ENCODE data around the gene ERF. TPM values are rescaled to one million over a fixed set of nuclear protein-coding genes. Genes with fewer than 3 reads are reported as not detected.

ERF gene
- polyA plus RNA-seq, 1 donor from 2014 or later: 3.8 TPM

DNA sequence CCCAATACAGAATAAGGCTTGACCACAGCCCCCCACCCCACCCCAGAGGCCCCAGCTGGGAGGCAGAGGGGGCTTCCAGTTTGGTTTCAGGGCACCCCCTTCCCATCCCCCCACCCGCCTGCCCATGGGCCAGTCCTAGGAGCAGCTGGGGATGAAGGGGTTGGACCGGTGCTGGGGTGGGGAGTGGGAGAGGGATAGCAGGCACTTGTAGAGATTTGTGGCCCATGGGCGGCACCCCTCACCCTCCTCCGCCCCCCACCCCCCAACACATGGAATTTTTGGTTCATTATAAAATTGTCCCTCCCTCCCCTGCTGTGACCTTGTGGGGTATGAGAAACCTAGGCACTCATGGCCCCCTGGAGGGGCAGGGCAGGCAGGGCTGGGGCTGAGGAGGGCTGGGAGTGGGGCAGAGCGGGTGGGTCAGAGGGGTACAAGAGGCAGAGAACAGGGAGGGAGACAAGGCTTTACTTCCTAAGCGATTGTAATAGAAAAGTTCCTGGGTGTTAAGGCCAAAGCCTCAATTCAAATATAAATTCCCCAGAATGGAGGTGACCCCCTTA, 7.2 kb downstream of the ERF start:
- H3F3A ChIP-seq (ENCODE audit: insufficient read depth, low read length, poor library complexity, severe bottlenecking): no peaks in the 10 kb centered on the region
- no peak overlapping the region for H3K4me2 ChIP-seq (ENCODE audit: low read length)
- no peaks in the 10 kb centered on the region for H3K27me3 ChIP-seq (ENCODE audit: insufficient read depth, low read depth, low read length)
- TF ChIP-seq SMC3 (conservative IDR thresholded peaks at IDR 0.05; ENCODE audit: poor library complexity) (no peak), MXI1 (conservative IDR thresholded peaks at IDR 0.05; ENCODE audit: poor library complexity, severe bottlenecking) (no peak), RAD21 (conservative IDR thresholded peaks at IDR 0.05) (no peak), EZH2 (IDR thresholded peaks at IDR 0.05; ENCODE audit: borderline replicate concordance, insufficient read depth, low read length, poor library complexity, severe bottlenecking) (no peak), TAF1 (IDR thresholded peaks at IDR 0.05; ENCODE audit: low read depth) (no peak), POLR2AphosphoS5 (IDR thresholded peaks at IDR 0.05) (no peak)
- TF ChIP-seq, protein P1, sequence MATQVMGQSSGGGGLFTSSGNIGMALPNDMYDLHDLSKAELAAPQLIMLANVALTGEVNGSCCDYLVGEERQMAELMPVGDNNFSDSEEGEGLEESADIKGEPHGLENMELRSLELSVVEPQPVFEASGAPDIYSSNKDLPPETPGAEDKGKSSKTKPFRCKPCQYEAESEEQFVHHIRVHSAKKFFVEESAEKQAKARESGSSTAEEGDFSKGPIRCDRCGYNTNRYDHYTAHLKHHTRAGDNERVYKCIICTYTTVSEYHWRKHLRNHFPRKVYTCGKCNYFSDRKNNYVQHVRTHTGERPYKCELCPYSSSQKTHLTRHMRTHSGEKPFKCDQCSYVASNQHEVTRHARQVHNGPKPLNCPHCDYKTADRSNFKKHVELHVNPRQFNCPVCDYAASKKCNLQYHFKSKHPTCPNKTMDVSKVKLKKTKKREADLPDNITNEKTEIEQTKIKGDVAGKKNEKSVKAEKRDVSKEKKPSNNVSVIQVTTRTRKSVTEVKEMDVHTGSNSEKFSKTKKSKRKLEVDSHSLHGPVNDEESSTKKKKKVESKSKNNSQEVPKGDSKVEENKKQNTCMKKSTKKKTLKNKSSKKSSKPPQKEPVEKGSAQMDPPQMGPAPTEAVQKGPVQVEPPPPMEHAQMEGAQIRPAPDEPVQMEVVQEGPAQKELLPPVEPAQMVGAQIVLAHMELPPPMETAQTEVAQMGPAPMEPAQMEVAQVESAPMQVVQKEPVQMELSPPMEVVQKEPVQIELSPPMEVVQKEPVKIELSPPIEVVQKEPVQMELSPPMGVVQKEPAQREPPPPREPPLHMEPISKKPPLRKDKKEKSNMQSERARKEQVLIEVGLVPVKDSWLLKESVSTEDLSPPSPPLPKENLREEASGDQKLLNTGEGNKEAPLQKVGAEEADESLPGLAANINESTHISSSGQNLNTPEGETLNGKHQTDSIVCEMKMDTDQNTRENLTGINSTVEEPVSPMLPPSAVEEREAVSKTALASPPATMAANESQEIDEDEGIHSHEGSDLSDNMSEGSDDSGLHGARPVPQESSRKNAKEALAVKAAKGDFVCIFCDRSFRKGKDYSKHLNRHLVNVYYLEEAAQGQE (IDR thresholded peaks at IDR 0.05; ENCODE audit: borderline replicate concordance): no peak
- peaks cover 11% of the 10 kb centered on the region for H3K79me2 ChIP-seq (replicated peaks; ENCODE audit: insufficient read depth, low read length)
- no peak overlapping the region for H3K27ac ChIP-seq (ENCODE audit: low read length)
- H3K9ac ChIP-seq (ENCODE audit: low read length): no peak overlapping the region
- H2AFZ ChIP-seq (ENCODE audit: low read depth, low read length): no peak overlapping the region
- no peak overlapping the region for H3K4me3 ChIP-seq (ENCODE audit: low read length)
- no peaks in the 10 kb centered on the region for H3K36me3 ChIP-seq (ENCODE audit: insufficient read depth, low read length)
- no peaks in the 10 kb centered on the region for H3K9me2 ChIP-seq (ENCODE audit: insufficient read depth, low read length)
- H4K20me1 ChIP-seq (ENCODE audit: insufficient read depth): no peaks in the 10 kb centered on the region
- no peaks in the 10 kb centered on the region for H3K9me3 ChIP-seq (ENCODE audit: low read length)

DNA sequence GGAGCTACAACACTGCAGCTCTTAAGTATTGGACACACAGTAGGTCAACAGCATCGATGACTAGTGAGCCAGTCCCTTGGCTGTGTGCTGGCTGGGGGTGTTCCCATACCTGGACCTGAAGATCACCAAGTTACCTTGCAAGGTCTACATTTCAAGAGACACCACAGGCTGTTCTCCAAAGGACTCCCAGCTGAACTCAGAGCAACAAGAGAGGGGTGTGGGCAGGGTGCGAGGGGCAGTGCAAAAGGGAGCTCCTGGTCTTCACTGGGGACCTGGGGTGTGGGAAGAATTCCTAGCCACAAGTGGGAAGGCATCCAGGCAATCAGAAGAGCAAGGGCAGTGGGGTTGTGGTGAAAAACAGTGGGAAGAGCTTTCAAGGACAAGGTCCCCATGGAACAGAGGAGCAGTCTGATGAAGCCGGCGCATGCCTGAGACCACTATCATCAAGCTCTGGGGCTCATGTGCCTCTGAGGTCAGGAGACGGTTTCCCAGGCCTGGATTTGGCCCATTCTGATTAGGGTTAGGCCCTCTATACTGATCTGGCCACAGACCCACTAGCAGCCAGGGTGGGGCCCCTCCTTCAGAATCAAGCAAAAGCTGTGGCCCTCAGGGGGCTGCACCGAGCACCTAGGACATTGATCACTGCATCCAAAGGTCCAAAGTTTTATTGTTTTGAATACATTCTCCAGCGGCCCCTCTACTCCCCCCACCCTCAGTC, 7.8 kb downstream of the ERF start:
- Histone ChIP-seq H3K27me3 (ENCODE audit: insufficient read depth, low read depth, low read length) (no peaks in the 10 kb centered on the region), H3K9me2 (ENCODE audit: insufficient read depth, low read length) (no peaks in the 10 kb centered on the region), H3K36me3 (ENCODE audit: insufficient read depth, low read length) (no peaks in the 10 kb centered on the region), H4K20me1 (ENCODE audit: insufficient read depth) (no peaks in the 10 kb centered on the region), H3K4me3 (ENCODE audit: low read length) (no peak overlapping the region), H3K4me2 (ENCODE audit: low read length) (no peak overlapping the region), H2AFZ (ENCODE audit: low read depth, low read length) (no peak overlapping the region), H3K27ac (ENCODE audit: low read length) (no peak overlapping the region), H3K9me3 (ENCODE audit: low read length) (no peaks in the 10 kb centered on the region), H3K9ac (ENCODE audit: low read length) (no peak overlapping the region), H3K79me2 (replicated peaks; ENCODE audit: insufficient read depth, low read length) (peaks cover 6% of the 10 kb centered on the region), H3F3A (ENCODE audit: insufficient read depth, low read length, poor library complexity, severe bottlenecking) (no peaks in the 10 kb centered on the region)
- TF ChIP-seq POLR2AphosphoS5 (IDR thresholded peaks at IDR 0.05) (no peak), RAD21 (conservative IDR thresholded peaks at IDR 0.05) (no peak), MXI1 (conservative IDR thresholded peaks at IDR 0.05; ENCODE audit: poor library complexity, severe bottlenecking) (no peak), SMC3 (conservative IDR thresholded peaks at IDR 0.05; ENCODE audit: poor library complexity) (no peak), TAF1 (IDR thresholded peaks at IDR 0.05; ENCODE audit: low read depth) (no peak), EP300 (conservative IDR thresholded peaks at IDR 0.05; ENCODE audit: poor library complexity, severe bottlenecking) (no peak), EZH2 (IDR thresholded peaks at IDR 0.05; ENCODE audit: borderline replicate concordance, insufficient read depth, low read length, poor library complexity, severe bottlenecking) (no peak)
- TF ChIP-seq, protein P2, sequence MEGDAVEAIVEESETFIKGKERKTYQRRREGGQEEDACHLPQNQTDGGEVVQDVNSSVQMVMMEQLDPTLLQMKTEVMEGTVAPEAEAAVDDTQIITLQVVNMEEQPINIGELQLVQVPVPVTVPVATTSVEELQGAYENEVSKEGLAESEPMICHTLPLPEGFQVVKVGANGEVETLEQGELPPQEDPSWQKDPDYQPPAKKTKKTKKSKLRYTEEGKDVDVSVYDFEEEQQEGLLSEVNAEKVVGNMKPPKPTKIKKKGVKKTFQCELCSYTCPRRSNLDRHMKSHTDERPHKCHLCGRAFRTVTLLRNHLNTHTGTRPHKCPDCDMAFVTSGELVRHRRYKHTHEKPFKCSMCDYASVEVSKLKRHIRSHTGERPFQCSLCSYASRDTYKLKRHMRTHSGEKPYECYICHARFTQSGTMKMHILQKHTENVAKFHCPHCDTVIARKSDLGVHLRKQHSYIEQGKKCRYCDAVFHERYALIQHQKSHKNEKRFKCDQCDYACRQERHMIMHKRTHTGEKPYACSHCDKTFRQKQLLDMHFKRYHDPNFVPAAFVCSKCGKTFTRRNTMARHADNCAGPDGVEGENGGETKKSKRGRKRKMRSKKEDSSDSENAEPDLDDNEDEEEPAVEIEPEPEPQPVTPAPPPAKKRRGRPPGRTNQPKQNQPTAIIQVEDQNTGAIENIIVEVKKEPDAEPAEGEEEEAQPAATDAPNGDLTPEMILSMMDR (IDR thresholded peaks at IDR 0.05; ENCODE audit: poor library complexity, severe bottlenecking): no peak
- TF ChIP-seq, protein P1 (IDR thresholded peaks at IDR 0.05; ENCODE audit: borderline replicate concordance): no peak
